ENCODE results near the gene SLC25A48. TPM values are rescaled to one million over a fixed set of nuclear protein-coding genes. Genes with fewer than 3 reads are reported as not detected.

The SLC25A48 gene
- total RNA-seq, 1 donor from 2014 or later = not detected

- H3K27me3 Mint-ChIP-seq (ENCODE audit: unreplicated experiment) = no peaks in the 10 kb centered on the region
- H3K9me3 Mint-ChIP-seq (ENCODE audit: unreplicated experiment) = no peaks in the 10 kb centered on the region
- H3K27ac Mint-ChIP-seq (ENCODE audit: unreplicated experiment) = no peak overlapping the region
- H3K36me3 Mint-ChIP-seq (ENCODE audit: low read depth, unreplicated experiment) = no peaks in the 10 kb centered on the region
- DNase-seq (ENCODE audit: low spot score) = no peak
- peaks cover 4% of the 10 kb centered on the region for H3K4me1 Mint-ChIP-seq (ENCODE audit: unreplicated experiment)
- no peak overlapping the region for H3K4me3 Mint-ChIP-seq (ENCODE audit: unreplicated experiment)
- no peak for TF ChIP-seq CTCF (IDR thresholded peaks at IDR 0.05; ENCODE audit: unreplicated experiment)
Measured at GRCh38 chr5:135937245-135937911, 102.9 kb downstream of the SLC25A48 start.

Small RNA genes within 50 kb of the gene (microRNA-seq; reads per million reads assigned to microRNA genes)
- gene MIR5692C1 (ENCODE audit: unreplicated experiment) = not detected

Other genes with a start within 250 kb of the SLC25A48 start
- not detected for gene IL9, start 61.2 kb downstream of the SLC25A48 start, total RNA-seq (ENCODE audit: unreplicated experiment)
- gene LECT2, start 120.3 kb downstream of the SLC25A48 start, total RNA-seq (ENCODE audit: unreplicated experiment) = not detected
- gene TGFBI, start 194.3 kb downstream of the SLC25A48 start, total RNA-seq (ENCODE audit: unreplicated experiment) = 27.9 TPM